GM19328 (cell line): ENCODE data around the gene BCKDK.

ENCODE experiments used
- ATAC-seq: cut with Tn5 transposase; IDR thresholded peaks from one replicate; pipeline ENCODE4 v1.9.1; 2021; ENCODE audit warnings: mild to moderate bottlenecking, moderate library complexity; ENCODE audit not compliant: unreplicated experiment

Gene BCKDK

DNA sequence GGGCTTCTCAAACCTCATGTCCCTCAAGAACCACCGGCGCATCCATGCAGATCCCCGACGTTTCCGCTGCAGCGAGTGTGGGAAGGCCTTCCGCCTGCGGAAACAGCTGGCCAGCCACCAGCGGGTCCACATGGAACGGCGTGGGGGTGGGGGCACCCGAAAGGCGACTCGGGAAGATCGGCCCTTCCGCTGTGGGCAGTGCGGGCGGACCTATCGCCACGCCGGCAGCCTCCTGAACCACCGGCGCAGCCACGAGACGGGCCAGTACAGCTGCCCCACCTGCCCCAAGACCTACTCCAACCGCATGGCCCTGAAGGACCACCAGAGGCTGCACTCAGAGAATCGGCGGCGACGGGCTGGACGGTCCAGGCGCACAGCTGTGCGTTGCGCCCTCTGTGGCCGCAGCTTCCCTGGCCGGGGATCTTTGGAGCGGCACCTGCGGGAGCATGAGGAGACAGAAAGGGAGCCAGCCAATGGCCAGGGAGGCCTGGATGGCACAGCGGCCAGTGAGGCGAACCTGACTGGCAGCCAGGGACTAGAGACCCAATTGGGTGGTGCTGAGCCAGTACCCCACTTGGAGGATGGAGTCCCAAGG is 28.1 kb upstream of the BCKDK start:
- ATAC-seq = no peak

- ATAC-seq = no peak
Observed at GRCh38 chr16:31080756-31081419, 27.3 kb upstream of the BCKDK start.

DNA sequence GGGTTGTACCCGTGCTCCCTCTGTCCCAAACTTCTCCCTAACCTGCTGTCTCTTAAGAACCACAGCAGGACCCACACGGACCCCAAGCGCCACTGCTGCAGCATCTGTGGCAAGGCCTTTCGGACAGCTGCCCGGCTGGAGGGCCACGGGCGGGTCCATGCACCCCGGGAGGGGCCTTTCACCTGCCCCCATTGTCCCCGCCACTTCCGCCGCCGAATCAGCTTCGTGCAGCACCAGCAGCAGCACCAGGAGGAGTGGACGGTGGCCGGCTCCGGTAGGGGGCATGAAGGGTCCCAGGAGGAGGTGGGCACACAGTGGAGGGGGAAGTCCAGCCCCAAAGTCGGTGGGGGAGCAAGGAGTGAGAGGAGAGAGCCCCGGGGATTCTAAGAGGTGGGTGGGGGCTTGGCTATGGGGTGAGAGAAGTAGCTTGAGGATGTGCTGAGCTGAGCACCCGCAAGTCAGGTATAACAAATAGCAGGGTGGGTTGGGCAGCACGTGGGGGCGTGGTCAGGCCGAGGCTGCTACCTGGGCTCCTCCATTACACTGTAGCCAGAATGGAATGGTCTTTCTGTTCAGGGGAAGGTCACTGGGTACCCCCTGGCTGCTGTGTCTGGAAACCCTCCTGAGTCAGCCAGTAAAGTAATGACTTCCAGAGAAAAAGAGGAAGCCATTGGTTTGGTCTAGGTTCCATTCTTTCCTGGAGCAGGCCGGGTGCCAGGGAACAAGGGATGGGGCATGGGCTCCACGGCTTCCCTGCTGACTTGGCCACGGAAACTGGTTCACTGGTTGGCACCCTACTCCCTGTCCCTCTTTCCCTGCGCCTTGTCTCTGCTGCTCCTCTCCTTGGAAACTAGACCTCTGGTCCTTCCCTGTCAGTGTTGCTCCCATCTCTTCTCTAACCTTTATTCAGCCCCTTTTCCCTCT is 26.5 kb upstream of the BCKDK start:
- no peak for ATAC-seq

GRCh38 chr16:31082368-31083045 is 25.7 kb upstream of the BCKDK start:
- no peak for ATAC-seq

DNA sequence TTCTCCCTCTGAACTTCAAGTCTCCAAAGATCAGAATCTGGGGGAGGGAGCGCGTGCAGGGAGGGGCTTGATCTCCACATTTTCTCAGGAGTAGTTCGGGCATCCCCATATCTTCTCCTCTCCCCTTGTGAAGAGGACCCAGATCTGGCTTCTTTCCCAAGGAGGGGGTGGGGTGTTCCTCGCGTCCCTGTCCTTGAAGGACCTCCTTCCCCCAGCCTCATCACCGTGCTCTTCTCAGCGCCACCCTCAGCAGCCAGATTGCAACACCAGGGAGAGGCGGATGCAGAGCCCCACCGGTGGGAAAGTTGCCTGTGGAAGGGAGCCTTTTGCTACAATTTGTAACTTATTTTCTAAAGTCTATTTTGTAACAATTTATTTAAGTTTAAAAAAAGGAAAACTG is 25.1 kb upstream of the BCKDK start:
- ATAC-seq = no peak

- ATAC-seq = no peak
Observed at GRCh38 chr16:31083556-31083955, 24.6 kb upstream of the BCKDK start.

DNA sequence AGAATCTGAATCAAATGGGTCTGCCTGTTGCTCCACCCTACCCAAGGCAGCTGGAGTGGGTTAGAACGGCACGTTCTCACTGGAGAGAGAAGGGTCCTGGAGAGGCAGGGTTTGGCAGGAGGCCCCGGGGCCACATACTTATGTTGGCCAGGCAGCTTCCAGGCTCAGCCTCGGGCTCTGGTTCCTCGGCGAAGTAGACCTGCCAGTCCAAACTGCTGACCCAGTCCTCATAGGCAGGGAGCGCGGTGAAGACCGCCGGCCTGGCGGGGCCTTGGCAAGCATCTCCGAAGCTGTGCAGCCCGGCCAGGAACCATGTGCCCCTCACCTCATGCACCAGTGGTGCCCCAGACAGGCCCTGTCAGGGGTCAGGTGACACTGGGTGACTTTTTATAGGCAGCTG is 24.2 kb upstream of the BCKDK start:
- no peak for ATAC-seq

DNA sequence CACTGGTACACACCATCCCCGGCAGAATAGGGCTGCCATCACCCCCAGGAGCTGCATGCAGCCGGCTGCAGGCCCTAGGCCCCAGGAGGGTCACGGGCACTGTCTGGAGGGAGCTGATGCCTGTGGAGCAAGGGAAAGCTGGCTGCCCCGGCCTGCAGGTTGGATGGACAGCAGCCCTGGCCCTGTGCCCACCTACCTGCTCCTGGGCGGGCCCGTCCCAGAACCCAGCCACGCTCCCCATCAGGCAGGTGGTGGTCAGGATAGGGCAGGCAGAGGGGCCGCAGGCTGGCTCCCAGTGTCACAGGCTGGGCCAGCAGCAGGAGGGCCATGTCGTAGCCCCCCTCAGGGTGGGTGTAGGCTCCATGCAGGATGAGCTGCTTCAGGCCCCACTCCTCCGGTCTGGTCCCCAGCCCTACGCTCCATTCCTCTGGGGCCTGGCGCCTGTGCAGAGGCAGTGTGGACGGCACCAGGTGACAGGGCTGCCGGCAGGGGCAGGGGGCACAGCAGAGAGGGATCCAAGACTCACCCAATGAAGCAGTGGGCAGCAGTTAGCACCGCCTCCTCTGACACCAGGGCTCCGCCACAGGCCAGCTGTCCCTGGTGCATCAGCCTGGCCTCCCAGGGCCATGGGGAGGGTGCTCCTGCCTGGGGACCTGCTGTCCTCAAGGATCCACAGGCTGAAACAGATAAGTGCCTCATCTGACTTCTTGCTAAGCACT is 23.4 kb upstream of the BCKDK start:
- ATAC-seq = no peak

GRCh38 chr16:31085411-31085810 is 22.8 kb upstream of the BCKDK start:
- ATAC-seq = no peak

DNA sequence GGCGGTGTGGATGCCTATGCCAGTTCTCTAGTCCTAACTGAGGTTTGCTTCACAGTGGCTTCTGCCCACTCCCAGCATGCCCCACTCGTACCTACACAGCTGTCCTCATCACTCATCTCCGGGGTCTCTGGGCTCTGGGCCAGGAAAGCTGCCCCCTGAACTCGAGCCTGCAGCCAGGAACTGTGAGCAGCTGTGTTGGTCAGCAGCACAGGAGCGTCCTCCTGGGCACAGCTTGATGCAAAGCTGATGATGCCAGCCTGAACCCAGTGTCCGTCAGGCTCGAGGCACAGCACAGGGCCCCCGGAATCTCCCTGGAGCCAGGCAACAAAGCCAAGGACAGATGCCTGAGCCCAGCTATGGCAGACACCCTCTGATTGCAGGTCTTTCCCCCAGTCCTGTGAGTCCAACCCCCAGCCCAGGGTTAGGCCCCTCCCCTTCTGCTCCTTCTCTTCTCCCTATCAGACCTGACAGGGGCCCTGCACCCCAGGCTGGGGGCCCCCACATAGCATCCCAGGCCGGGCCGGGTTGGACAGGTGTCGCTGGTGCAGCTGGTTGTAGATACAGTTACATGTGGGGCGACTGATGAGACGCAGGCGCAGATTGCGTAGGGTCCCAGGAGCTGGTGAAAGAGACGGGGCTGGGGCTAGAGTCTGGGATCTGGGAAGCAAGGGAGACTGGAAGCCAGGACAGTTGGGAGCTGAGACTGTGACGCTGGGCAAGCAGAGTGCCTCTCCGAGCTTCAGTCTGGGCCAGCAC is 22.1 kb upstream of the BCKDK start:
- ATAC-seq = no peak

GRCh38 chr16:31086629-31086906 is 21.6 kb upstream of the BCKDK start:
- no peak for ATAC-seq

DNA sequence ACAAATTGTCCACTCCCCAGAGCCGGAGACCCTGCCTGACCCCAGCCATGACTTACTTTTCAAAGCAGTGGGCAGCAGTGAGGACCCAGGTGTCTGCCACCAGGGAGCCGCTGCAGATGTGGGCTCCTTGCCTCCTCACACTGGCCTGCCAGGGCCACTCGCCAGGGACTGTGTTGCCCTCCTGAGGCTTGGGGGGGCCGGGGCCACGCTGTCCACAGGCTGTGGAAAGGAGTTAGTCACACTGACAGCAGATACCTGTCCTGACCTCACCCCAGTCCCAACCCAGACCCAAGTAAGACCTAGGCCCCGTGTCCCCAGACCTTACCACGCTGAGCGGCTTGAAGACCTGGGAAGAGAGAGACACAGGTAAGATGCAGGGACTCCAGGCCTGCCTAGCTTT is 20.7 kb upstream of the BCKDK start:
- no peak for ATAC-seq

GRCh38 chr16:31087971-31088370 is 20.2 kb upstream of the BCKDK start:
- no peak for ATAC-seq

GRCh38 chr16:31088459-31089183 is 19.6 kb upstream of the BCKDK start, which contains the start of gene PRSS53:
Gene PRSS53 (minus strand): TSS chr16:31088943. CDS start chr16:31088809, 134 bp downstream.
- ATAC-seq = no peak

DNA sequence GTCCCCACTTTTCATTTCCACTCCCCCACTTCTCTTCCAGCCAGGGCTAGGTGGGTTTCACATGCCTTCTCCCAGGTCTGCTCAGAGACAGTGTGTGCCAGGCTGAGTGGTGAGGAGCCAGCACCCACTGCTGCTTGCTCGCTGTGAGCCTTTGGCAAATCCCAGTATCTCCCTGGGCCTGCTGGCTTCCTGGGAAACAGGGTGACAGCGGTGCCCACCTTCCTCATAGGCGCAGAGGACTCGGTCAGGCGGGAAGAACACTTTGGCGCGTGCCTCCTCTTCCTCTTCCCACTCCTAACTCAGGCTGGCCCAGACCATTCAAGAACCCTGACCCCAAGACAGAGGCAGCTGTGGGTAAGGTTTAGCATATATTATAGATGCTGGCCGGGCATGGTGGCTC is 19.0 kb upstream of the BCKDK start:
- ATAC-seq = no peak

- ATAC-seq = no peak
Observed at GRCh38 chr16:31090540-31090939, 17.6 kb upstream of the BCKDK start.

DNA sequence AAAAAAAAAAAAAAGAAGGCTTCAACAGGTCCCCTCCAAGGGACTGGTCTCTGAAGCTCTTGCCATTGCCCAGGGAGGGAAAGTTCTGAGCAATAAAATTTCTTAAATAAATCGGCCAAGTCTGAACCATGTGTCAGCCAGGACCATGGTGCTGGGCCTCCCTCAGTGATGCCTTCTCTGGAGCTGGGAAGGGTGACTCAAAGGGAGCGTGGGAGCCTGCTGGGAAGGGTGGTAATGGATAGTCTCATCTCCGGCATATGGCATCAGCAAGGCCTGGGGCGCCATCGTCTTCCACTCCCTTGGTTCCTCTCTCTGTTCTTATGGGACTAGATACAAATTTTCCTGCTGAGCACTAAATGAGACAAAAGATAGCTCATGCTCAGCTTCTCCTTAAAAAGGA is 15.9 kb upstream of the BCKDK start:
- ATAC-seq = no peak

DNA sequence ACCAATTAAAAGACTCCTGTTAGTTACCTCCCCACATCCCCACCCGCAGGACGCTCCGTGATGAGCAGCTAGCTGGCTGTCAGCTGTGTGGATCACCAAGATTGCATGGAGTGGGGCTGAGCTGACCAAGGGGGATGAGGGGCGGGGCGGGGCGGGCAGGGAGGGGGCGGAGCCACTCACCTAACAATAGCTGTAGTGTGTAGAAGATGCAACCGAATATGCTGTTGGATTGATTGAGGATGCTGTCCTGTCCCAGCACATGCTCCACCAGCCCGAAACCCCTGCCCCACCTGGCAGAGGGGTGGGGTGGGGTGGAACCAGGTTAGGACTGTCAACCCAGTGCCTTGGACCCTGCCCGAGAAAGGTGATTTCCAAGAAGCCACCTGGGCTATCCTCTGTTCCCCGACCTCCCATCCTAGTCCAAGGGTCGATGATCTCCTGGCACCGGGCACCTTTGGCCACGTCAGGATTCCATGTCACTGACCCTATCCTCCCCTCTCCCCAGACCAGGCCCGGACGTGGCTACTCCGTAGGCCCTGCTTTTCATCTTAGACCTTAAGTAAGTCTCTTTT is 15.0 kb upstream of the BCKDK start:
- ATAC-seq = no peak

GRCh38 chr16:31094088-31094423 is 14.1 kb upstream of the BCKDK start:
- ATAC-seq = no peak
